ENCODE measurements around the gene CSPG5.
A peak's percentile ranks its signal among the peaks of the same experiment; 100 is the strongest.

Gene CSPG5

GRCh38 chr3:47586746-47587145 is 8.1 kb upstream of the CSPG5 start:
- DNase-seq, result no peak

DNA sequence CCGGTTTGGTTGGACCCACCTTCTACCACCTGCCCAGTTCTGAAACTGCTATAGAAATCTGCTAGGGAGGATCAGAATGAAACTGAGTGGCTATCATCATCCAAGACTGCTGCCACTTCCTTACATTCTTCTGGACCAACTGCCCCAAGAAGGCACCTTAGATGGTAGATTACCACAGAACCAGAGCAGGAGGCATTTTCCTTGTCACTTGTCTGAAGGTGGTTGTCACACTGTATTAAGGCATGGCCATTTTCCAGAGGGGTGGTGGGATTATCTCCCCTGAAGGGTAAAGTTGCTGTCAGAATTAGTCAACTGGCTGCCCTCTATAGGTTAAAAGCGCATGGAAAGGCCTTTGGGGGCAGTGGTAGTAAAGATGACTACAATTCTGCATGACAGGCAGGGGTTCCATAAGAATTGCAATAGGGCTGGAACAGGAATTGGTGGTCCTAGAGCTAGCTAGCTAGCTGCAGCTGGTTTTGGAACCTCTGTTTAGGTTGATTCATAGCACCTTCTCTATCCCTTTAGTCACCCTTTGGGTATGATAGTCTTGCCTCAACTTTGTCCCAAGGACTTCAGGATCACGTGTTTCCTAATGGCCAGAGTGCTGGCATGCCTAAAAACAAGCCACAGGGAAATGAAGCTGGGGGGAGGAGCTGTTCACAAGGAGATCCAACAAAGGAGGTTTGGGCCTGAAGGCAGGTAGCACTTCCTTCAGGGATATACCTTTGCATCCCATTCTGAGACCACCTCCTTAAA is 4.8 kb upstream of the CSPG5 start:
- DNase-seq, result no peak

- no peak for DNase-seq
Observed at GRCh38 chr3:47581835-47582234, 3.2 kb upstream of the CSPG5 start.

- DNase-seq, result no peak
Observed at GRCh38 chr3:47581422-47581821, 2.8 kb upstream of the CSPG5 start.

GRCh38 chr3:47580481-47580880 is 1.8 kb upstream of the CSPG5 start:
- no peak for DNase-seq

GRCh38 chr3:47579875-47580274 is 1.2 kb upstream of the CSPG5 start:
- no peak for DNase-seq

DNA sequence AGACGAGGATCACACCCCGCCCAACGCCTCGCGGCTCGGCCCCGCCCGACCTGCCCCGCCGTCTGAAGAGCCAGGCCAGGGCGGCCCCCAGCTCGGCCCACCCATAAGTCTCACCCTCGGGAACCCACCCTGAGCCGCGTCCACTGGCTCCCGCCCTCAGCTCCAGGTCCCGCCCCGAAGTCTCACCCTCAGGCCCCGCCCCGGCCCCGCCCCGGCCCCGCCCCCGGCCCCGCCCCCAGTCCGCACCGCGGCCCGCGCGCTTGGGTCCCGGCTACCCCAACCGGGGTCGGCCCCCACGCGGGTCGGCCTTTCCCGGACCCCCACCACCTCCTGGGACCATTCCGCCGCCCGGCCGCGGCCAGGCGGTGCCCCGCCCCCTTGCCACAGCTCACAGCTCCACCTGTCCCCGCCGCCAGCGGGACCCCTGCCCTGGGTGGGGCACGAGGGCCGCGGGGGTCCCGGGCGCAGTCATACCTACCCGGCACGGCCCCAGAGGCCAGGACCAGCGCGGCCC is 489 bp downstream of the CSPG5 start:
- peak; percentile 29 for DNase-seq

DNA sequence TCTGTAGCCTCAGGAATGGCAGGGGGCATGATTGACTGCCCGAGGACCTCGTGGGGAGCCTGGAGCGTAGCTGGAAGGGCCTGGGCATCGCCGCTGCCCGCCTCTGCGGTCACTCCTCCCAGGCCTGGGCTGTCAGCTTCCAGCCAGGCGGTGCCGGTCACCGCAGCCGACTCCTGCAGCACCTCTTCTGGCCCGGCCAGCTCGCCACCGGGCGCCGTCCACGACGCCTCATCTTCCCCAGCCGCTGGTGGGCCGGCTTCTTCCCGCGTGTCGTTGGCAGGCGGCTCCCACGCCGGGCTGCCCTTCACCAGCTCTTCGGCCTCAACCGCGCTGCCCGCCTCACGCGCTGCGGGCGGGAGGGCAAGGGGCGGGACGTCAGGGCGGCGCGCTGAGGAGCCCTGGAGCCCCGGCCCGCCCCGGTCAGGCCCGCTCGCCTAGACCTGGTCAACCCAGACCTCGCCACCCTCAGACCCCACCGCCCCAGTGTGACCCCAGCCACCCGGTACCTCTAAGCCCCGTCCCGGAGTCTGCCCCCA is 1.0 kb downstream of the CSPG5 start:
- DNase-seq, result no peak

GRCh38 chr3:47573190-47574172 is 5.2 kb downstream of the CSPG5 start:
- DNase-seq, result no peak

- no peak for DNase-seq
Observed at GRCh38 chr3:47571391-47572175, 7.1 kb downstream of the CSPG5 start.

DNA sequence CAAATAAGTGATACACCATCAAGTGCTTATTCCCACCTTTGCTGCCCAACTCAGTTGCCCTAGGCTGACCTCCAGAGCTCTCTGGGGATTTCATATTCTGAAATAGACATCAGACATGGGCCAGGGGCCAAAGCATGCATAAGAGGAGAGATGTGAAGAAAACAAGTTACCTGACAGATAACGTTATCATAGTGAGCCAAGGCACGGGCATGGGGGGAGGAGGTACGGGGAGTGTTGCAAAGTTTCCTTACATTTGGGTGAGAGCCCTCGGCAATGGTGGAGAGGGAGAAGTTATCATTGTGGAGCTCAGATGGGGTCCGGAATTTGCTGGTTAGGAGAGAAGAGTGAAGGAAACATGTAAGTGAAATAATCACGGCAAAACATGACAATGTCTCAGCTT is 9.8 kb downstream of the CSPG5 start:
- DNase-seq, result no peak

- DNase-seq, result no peak
Observed at GRCh38 chr3:47567149-47567548, 11.5 kb downstream of the CSPG5 start.

DNA sequence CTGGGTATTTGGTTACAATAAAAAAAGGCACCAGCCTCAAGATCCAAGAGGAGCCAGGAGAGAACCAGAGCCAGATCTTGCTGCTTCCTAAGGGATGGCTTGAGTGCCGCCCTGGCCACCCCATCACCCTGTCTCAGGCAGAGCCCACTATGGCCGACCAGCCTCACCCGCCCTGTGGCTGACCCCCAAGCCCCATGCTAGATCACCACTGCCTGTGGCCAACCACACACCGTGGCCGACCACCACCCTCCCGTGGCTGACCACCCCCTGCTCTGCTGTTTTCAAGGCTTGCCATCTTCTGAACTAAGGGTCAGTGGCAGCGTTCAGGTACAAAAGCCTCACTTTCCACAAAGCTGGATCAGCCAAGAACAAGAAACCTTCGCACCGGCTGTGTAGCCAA is 12.0 kb downstream of the CSPG5 start:
- DNase-seq, result no peak

- DNase-seq, result no peak
Observed at GRCh38 chr3:47565734-47566550, 12.7 kb downstream of the CSPG5 start.

DNA sequence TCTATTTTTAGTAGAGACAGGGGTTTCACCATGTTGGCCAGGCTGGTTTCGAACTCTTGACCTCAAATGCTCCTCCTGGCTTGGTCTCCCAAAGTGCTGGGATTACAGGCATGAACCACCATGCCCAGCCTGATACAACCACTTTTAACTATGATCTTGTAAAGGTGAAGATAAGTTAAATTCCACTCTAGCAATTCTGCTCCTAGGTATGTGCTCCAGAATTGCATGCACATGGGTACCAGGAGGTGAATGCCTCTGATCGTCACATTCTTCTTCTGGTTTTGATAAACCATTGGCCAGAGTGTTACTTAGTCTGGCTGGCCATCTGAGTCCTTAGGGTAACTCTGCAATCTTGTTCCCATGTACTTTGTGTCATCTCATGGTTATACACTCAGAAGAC is 22.3 kb downstream of the CSPG5 start:
- no peak for DNase-seq

DNA sequence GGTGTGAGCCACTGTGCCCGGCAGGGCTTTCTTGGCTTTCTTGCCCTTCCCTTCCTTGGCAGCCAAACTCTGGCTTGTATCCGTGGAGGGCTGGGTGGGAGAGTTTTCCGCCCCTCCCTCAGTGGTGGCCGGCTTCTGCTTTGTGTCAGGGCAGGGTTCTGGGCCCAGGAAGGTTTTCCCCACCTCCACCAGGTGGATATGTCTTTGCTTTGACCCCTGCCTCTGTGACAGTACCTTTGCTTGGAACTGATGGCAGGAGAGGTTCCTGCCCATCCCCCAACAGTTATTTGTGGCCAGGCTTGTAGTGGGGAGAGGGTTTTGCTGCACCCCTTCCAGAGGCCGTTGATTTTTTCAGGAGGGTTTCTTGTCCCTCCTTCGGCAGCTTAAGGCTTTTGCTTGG is 24.3 kb downstream of the CSPG5 start:
- DNase-seq, result no peak

- DNase-seq, result no peak
Observed at GRCh38 chr3:47553407-47553806, 25.3 kb downstream of the CSPG5 start.

DNA sequence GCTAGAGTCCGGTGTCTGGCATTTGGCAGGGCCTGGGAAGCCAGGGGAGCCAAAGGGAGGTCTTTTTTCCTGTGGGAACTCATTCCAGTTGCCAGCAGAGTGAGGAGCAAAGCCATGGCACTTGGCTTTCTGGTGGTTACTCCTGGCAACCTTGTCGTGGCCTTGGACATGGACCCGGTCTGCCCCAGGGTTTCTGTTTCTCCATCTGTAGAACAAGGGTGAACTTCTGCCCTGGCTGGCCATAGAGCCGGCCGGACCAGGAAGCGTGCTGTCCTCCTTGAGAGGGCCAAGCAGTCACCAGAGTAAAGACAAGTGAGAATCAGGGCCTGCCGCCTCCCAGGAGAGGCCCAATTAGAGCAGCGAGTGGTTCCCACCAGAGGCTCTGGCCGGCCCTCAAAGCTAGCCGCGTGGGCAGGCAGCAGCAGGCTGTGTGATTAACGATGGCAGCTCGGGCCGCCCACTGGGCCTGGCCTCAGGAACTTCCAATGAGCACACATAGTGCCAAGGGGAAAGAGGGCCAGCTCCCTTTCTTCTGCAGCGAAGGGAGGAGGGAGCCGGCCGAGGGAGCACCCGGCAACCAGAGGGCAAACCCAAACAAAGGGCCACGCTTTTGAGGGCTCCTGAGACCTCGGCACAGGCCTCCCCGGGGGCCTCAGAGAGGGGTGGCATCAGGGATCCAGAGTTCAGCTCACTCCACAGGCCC is 36.0 kb downstream of the CSPG5 start:
- DNase-seq, result no peak

DNA sequence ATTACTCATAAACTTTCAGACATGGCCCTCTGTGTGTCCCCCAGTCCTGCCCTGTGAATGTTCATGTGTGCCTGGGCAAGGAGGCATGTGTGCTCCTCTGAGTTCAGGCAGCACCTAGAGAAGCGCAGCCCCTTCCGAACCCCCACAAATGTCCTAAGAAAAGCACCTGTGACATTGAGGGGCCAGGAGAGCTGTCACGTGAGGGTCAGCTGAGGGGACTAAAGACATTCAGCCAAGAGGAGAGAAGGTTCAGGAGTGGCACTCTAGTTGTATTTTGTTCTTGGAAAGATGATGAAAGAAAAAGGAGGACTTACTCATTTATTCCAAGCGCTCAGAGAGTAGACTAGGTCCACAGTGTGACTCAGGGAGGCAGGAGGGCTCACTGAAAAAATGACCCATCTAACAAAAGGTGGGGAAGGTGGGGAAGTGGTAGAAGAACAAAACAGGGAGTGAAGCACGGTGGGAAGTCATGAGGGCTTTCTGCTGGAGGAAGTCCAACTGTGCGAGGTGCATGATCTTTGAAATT is 37.0 kb downstream of the CSPG5 start:
- no peak for DNase-seq

GRCh38 chr3:47540281-47540680 is 38.4 kb downstream of the CSPG5 start:
- DNase-seq, result no peak

GRCh38 chr3:47536967-47537366 is 41.7 kb downstream of the CSPG5 start:
- DNase-seq, result no peak

All from CD4-positive, alpha-beta T cell treated with Interleukin-15 for 1 hour (primary cell).